G401.6 (cell line): Measurements from ENCODE around the gene HMGA1.

ENCODE experiments used
- FAIRE-seq: peaks from 2 replicates; lab custom pipeline; 2012; peaks lifted over from hg19 to GRCh38; lab: Jason Lieb, UNC

Gene HMGA1

DNA sequence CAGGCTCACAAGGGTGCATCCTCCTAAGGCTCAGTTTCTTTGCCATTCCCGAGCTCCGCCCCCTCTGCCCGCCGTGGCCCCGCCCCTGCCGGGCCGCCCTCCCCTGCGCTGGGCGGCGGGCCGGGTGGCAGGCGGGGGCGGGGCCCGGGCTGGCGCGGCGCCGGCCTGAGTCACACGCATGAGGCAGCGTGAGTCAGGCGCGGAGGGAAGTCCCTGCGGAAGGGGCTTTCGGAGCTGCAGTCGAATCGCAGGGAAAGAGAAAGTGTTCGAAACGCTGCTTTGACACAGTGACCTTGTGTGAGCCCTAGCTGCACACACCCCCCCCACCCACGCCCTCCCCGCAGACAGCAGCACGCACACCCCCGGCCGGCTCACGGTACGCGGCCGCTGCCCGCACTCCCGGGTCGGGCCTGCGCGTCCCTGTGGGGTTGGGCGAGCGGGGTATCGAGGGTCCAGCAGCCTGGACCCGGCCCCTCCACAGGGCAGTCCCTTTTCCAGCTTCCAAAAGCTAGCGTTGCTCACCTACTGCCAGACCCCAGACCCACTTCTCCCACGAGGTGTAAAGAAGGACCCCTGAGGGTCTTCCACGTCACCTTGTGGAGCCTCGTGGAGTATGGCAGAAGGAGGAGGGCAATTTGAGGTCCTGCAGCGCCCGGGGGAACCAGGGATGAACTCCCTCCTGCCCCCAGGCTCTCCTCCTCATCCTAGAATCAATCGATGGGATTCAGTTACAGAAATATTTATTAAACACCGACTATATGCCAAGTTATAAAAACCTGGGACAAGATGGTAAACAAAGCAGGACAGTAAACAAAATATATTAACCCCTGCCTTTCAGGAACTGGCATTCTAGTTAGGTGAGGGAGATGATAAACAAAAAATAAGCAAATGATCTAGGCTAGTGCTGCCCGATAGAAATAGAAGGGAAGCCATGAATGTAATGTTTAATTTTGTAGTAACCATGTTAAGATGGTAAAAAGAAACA lies 12.4 kb upstream of the HMGA1 start:
- no peak for FAIRE-seq

DNA sequence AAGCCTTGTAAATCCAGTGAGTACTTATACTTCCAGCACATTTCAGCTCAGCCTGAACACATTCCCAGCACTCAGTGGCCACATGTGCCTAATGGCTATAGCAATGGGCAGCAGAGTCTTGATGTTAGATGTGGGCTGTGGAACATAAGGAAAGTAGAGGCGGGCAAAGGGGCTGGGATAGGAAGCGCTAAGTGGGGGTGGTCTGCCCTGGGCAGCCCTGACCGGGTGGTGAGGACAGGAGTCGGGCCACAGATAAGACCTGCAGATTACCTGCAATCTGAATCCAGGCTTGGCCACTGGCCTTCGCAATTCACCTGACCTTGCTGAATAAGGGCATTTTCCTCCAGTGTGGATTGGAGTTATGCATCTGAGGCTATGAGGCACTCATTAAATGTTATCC lies 11.1 kb upstream of the HMGA1 start:
- no peak for FAIRE-seq

DNA sequence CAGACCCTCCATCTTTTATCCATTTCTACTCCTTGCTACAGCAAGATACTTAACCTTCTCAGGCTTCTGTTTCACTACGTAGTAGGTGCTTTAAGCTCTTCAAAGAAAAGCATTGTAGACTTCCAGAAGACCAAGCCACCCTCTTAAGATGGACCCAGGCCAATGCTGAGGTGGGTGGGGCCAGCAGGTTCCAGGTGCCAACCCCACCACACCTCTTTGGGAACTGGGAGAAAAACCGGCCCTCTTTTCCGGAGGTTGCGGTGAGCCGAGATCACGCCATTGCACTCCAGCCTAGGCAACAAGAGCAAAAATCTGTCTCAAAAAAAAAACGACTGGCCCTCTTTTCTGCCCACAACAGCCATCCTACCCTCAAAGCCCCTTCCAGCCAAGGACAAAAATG lies 10.6 kb upstream of the HMGA1 start:
- FAIRE-seq: no peak

DNA sequence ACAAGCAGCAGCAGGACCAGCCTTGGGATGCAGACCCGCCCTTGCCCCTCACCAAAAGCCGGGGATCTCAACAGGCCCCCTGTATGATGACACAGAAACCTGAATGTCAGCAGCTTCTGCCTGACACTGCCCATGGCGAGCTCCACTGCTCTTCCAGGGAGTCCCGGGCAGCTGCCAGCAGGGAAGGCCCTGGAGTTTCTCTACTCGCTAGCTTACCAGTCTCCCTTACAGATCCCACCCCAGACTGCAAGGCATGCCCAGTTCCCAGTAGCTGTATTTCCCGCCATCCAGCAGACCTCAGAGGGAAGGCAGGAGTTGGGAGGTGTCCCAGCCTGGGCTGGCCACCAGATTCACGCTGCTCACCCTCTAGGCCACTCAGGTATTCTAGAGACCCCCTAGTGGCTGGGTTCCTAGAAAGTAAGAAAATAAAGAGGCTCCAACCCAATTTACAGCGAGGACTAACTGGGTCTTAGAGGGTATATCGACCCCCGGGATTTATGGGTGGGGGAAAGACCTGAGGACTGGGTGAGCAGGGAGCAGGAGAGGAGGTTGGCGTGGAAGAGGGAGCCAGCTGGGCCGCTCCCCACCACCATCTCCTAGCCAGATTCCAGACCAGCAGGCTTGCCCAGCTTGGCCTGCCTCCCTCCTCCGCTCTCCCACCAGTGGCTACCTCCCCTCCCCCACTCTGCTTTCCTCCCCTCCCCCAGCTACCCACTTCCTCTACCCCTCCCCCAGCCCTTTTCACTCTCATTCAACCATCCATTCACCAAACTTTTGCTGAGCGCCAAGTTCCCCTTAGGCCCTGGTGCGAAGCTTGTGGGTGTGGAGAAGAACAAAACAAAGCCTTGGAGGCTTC lies 9.7 kb upstream of the HMGA1 start:
- no peak for FAIRE-seq

DNA sequence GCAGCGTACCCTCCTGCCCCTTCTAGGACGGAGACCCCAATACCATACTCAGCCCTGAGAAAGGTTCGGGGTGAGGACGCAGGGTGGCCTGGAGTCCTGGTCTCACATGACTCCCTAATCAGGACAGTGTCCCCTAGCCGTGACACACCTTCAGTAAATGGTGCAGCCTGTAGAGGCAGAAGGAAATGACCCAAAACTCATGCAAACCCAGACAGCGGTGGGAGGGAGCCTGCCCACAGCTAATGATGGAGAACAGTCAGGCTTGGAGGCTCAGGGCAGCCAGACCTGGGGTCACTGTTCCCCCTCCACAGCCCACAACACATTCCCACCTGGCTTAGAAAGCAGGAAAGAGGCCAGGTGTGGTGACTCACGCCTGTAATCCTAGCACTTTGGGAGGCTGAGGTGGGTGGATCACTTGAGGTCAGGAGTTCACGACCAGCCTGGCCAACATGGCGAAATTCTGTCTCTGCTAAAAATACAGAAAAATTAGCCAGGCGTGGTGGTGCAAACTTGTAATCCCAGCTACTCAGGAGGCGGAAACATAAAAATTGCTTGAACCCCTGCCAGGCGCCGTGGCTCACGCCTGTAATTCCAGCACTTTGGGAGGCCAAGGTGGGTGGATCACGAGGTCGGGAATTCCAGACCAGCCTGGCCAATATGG lies 8.8 kb upstream of the HMGA1 start:
- no peak for FAIRE-seq

DNA sequence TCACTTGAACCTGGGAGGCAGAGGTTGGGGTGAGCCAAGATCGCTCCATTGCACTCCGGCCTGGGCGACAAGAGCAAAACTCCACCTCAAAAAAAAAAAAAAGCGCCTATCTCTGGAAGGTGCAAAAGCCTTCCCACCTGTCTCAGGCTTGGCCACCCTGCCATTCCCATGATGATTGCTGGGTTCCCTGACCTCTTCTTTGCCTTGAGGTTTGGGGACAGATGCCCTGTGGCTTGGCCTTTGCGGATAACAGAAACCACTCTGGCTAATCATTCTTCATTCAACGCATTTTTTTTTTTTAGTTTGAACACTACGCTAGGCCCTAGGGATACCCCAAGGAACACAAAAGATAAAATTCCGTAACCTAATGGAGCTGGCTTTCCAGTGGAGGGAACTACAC lies 6.8 kb upstream of the HMGA1 start:
- no peak for FAIRE-seq

DNA sequence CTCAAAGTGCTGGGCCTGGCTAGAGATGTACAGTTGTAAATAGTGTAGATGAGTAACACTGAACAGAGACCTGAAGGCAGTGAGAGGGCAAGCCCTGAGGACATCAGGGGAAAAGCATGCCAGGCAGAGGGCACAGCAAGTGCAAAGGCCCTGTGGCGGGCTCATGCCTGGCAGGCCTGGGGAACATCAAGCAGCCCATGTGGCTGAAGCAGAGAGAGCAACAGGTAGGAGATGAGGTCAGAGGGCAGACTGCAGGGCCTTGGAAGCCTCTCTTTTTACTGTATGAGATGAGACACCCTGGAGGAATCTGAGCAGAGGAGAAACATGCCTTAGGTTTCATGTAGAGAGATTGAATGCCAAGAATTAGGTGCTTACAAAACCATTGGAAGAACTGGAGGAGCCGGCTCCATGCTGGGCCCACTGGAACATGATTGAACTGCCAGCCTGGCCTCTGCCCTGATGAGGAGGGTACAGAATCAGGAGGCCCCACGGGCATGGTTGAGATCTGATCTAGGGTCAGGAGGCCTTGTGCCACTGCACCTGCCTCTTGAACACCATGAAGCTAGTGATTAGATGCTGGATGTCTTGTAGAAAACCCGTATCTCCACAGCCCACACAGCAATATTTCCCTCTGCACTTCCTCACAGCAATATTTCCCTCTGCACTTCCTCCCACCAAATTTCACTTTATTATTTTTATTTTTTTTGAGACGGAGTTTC lies 5.9 kb upstream of the HMGA1 start:
- FAIRE-seq: no peak

DNA sequence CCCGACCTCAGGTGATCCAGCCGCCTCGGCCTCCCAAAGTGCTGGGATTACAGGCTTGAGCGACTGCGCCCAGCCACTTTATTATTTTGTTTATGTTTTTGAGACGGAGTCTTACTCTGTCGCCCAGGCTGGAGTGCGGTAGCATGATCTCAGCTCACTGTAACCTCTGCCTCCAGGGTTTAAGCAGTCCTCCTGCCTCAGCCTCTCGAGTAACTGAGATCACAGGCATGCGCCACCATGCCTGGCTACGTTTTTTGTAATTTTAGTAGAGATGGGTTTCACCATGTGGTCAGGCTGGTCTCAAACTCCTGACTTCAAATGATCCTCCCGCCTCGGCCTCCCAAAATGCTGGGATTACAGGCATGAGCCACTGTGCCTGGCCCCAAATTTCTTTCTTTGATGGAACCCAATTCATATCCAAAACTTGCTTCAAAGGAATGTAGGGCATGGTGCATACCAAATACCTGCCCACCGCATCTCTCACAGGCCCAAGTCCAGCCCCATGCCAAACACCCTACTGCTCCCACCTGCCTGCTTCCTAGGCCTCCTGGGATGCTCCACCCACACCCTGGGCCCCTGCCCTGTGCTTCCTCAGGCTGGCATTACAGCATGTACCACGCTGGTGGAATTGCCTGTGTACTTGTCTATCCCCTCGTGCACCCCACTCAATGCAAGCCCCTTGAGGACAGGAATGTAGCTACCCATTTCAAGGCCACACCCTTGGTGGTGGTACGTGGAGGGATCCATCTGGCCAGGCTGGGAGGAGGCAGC lies 4.9 kb upstream of the HMGA1 start:
- FAIRE-seq: no peak

DNA sequence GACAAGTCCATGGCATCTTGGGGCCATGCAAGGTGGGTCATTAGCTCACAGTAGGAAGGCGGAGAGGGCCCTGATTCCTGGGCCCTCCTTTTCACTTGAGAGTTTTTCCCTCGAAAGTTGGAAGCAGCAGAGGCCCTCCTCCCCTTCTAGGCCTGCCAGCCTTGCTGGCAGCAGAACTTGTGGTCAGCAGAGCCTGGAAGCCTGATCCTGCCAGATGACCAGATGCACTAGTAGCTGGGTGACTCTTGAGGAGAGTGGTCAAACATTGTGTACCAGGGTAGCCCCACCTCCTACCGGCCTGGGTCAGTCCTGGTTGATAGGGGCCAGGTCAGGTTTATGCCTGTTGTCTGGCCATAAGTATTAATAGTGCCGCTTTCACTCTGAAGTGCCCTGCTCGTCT lies 3.8 kb upstream of the HMGA1 start:
- FAIRE-seq: no peak

DNA sequence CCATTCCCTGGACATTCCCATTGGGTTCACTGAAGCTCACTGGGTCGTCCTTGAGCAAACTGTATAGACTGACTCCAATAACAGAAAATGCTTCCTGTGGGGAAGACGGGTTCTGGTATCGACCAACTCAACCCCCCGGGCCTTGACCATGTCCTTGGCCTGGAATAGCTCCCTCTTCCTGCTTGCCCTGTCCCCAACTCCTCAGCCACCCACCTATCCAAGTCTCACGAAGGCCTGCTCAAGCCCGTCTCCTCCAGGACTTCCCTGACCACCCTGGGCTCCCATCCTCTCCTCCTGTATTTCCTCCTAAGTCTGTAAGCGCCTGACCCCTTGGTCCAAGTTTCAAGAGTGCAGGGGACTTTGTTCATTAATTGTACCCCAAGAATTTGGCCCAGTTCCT lies 2.8 kb upstream of the HMGA1 start:
- FAIRE-seq: no peak

DNA sequence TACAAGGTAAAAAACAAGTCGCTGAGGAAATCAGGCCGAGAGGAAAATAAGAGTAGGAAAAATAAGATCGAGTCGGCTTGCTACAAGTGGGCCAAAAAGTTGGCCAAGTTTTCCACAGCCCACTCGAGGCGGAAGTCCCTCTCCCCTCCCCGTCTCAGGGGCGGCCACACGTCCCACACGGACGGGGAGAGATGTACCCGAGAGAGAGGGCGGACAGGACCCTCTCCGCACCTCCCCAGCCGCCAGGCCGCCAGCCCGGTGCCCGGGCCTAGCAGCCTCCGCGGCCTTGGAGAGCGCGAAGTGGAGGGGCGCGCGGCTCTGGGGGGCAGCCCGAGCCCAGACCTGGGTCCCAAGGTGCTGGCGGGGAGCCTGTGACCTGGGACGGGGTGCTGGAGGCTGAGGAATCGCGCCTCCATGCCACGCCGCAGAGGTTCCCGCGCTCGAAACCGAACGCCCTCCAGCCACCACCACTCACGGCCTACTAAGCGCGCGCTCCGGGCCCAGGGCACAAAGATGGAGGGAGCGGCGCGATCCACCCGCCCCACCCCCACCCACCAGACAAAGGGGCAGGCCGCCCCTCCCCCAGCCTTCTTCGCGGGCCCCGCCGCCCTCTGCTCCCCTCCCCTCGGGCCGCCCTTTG lies 1.9 kb upstream of the HMGA1 start:
- FAIRE-seq: no peak

DNA sequence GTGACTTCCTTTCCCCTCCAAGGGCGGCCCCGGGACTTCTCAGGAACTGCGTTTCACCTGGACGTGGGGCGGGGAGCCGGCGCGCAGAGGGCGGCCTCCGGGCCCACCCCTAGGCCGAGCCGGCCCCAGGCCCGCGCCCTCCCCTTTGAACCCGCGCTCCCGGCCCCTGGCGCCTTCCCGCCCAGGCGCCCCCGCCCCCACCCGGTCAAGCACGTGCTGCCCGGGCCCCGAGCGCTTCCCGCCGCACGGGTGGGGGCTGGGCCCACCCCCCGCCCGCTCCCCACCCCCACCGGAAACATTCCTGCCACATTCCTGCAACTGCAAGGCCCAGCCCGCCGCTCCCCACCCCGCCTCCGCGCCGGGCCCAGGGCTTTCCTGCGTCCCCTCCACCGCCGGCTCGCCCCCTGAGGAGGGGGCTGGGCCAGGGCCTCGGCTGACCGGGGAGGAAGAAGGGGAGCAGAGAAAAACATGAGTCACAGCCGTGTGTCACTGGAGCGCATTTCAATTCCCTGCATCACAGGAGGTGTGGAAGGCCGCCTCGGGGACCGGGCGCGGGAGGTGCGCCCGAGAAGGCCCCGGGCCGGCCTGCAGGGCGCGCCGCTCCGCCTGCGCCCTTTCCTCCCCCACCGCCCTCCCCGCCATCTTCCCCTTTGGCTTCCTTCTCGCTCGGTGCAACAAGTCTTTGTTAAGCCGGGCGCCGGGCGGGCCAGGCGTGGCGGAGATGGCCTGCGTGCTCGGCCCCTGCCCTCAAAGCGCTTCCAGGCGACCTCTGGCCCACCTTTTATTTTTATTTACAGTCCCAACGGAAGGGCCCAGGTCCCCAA lies 1.2 kb upstream of the HMGA1 start:
- peak; percentile 25 for FAIRE-seq

DNA sequence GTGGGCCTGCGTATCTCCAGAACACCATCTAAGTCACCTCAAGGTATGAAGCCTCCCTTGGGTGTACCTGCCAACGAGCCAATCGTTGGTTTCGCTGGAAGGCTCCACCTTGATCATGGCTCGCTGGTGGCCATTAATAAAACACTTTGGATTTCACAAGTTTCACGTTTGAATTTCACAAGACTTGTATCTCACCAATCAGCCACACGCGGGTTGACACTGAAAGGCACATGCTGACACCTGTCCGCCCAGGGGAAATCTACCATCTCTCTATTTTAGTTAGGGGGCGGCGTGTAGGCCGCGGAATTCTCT lies 586 bp upstream of the HMGA1 start:
- FAIRE-seq: peak; percentile 61

DNA sequence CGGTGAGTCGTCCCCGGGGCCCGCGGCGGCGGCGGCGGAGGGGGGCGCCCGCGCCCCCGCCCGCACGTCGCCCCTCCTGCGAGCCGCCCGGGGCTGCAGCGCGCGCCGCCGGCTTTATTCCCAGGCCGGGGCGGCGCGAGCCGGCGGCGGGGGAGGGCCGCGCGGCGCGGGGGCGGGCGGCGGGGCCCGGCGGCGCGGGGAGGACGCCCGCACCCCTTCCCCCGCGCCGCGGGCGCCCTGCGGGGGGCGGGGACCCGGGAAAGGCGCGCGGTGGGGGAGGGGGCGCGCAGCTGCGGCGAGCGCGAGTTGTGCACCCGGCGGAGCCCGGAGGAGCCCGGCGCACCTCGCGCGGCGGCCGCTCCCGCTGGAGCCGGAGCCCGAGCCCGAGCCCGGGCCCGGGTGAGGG lies 646 bp downstream of the HMGA1 start:
- no peak for FAIRE-seq

DNA sequence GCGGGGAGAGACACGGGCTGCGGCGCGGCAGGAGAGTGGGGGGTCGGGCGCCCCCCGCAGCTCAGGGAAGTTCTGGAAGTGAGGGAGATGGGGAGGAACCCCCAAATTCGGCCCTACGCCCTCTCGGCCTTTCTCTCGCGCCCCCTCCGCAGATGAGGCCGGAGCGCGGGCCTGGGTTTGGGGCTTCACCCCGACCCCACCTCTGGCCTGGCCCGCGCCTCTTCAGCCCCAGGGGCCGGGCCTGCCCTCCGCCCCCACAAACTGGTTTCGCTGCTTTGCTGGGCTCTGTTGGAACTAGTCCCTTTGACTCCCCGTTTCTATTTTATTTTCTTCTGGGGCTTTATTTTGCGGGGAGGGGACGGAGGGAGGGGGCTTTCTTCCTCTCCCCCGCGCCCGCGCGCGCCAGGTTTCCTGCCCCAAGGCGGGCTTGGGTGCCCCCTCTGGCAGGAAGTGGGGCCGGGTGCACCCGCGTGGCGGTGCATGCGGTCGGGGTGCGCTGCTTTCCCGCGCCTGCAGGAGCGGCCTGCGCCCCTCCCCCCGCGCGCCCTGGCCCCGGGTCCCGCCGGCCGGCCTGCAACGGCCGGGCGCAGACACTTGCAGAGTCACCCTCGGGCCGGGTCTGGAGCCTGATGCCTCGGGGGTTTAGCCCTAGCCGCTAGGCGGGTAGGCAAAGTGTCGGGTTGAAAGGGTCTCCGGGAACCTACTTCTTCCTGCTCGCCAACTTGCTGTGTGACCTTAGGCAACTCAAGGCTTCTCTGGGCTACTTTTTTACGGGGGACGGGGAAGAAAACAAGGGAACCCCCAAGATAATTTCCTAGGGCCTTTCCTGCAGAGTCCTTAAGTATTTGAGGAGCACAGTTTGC lies 1.3 kb downstream of the HMGA1 start:
- FAIRE-seq: no peak

DNA sequence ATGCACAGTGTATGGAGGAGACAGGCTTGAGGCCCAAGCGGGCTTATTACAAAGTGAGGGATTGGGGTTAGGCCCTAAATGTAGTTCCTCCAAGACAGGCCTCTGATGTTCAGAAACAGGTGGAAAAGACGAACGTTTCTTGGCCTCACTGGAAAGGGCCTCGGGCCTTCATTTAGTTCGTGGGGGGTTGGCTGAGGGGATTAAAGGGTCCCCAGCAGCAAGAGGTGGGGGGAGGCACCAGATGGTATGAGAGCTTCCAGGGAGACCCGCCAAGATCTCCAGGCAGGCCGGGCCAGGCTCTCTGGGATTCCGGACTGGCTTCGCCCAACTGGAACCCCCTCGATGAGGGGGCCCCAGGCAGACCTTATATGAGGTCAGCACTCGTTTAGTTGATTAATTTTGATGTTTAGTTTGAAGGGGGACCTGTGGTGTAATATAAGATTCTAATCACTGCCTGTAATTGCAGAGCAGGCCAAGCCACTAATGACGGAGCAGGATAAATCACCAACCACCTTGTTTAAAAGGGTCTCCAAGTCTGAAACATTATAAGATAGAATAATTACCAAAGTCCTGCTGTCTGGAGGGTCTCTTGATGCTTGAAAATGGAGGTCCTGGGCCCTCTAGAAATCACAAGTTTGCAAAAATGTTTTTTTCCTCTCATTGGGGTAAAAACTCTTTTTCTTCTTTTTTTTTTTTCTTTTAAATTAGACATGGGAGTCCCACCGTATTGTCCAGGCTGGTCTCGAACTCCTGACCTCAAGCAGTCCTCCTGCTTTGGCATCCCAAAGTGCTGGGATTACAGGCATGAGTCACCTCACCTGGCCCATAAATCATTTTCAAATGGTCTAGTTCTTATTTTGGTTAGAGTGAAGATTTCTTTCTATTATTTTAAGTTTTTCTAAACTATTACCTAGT lies 2.2 kb downstream of the HMGA1 start:
- FAIRE-seq: no peak

DNA sequence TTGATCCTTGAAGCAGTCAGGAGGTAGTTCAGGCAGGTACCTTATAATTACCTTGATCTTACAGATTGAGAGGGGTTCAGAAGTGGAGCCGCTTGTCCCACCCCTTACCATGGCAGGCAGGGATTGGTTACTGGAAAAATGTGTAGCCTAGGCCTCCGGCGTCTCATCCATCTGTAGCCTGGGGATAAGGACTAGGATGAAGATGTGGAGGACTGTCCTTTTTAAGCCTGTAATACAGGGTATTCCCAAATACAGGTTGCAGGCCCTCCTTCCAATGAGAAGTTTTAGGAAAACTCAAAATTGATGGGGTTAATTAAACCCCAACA lies 2.8 kb downstream of the HMGA1 start:
- FAIRE-seq: no peak

DNA sequence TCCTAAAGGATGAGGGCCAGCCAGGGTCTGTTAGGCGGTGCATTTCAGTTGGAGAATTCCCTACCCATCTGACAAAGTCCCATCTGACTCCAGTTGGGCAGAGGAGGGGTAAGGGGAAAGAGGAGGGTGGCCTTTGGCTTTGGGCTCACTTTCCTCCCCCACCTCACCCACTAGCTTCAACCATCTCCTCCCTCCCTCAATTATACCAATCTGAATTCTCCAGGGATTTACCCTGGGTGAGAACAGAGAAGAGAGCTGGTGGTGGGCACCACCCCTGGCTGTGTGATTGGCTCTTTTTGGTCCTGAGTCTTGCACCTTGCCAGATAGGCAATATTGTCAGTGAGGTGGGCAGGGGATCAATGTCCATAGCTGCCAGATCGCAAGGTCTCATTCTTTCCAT lies 3.2 kb downstream of the HMGA1 start:
- no peak for FAIRE-seq
